ENCODE results near the gene RPS14.

Gene RPS14

DNA sequence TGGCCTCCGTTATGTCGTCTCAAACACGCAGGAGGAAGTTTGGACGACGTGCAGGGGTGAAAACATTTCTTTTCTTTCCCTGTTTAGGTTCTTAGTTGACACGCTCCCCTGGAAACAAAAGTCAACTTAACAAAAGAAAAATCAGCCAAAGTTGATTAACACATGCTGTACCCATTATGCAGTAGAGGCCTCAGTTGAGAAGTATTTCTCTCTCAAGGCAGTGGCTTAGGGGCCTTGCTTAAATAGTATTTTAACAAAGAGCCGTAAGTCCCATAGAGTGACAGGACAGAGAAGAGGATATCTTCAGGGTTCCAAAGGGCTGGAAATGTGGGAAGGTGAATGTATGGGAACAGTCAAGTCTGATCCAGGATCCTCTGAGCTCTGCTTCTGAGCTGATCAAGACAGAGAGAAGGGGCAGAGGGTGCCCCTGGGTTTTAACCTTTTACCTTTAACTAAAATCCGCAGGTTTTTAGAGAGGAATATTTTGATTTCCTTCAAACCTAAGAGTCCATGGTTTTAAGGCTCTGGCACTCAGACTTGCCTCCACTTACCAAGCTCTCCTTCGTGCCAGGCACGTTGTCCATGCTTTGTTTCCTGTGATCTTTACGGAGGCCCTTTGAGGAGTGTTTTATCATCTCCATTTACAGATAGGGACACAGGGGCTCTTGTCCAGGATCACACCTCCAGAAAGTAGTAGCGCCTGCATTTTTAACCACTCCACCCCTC, 36.2 kb downstream of the RPS14 start:
- TF ChIP-seq, protein P1, sequence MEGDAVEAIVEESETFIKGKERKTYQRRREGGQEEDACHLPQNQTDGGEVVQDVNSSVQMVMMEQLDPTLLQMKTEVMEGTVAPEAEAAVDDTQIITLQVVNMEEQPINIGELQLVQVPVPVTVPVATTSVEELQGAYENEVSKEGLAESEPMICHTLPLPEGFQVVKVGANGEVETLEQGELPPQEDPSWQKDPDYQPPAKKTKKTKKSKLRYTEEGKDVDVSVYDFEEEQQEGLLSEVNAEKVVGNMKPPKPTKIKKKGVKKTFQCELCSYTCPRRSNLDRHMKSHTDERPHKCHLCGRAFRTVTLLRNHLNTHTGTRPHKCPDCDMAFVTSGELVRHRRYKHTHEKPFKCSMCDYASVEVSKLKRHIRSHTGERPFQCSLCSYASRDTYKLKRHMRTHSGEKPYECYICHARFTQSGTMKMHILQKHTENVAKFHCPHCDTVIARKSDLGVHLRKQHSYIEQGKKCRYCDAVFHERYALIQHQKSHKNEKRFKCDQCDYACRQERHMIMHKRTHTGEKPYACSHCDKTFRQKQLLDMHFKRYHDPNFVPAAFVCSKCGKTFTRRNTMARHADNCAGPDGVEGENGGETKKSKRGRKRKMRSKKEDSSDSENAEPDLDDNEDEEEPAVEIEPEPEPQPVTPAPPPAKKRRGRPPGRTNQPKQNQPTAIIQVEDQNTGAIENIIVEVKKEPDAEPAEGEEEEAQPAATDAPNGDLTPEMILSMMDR (IDR thresholded peaks at IDR 0.05; ENCODE audit: insufficient read depth, low read length, poor library complexity, severe bottlenecking), result no peak
- Histone ChIP-seq H3K27me3 (replicated peaks; ENCODE audit: control insufficient read depth, insufficient read depth, low read length) (no peaks in the 10 kb centered on the region), H3K36me3 (ENCODE audit: control insufficient read depth, insufficient read depth, low read length) (peaks cover 16% of the 10 kb centered on the region), H3K4me3 (replicated peaks; ENCODE audit: low read depth, low read length) (peak overlapping the region; percentile 3; the same call in 1 of the 2 replicates)
- no peak for DNase-seq (ENCODE audit: extremely low read depth, insufficient read length)

DNA sequence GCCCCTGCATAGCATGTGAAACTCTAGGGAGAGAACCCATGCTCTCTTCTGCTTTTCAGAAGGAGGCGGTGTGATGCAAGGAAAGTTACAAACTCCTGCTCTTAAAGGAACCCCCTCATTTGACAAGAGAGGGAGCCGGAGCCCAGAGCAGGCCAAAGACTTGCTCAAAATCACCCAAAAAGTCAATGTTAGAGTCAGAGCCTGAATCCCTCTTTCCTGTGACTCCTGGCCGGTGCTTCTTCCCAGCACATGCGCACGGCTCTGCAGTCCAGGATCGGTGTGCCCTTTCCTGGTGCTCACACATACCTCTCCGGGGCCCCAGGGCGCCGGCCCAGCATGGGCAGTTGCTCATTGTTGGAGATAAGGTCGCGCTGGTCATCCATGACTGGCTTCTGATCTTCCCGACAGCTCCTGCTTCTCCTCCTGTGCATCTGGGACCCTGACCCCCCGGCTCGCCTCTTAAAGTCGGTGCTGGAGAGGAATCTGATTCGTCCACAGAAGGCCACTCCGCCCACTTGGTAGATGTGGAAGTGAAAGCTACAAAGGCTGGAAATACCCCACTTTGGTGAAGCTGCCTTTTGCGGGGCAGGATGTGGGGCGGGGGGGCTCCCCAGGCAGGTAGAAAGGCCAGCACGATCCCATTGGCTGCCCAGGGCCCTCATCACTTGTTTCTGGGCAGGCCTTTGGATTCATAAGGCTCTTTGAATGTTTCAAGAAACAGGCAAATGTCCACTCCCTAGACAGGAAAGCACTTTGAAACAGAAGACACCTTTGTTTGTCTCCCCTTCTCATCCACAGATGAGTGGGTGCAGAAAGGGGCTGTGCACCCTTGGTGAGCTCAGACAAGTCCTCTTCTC, 37.0 kb downstream of the RPS14 start, which contains the start of gene CD74:
CD74 (minus strand) TSS at position 592 of the 857 bp plus-strand sequence; CDS start at position 431, 161 bp downstream.
- Histone ChIP-seq H3K27me3 (replicated peaks; ENCODE audit: control insufficient read depth, insufficient read depth, low read length) (no peaks in the 10 kb centered on the region), H3K36me3 (ENCODE audit: control insufficient read depth, insufficient read depth, low read length) (peaks cover 19% of the 10 kb centered on the region), H3K4me3 (replicated peaks; ENCODE audit: low read depth, low read length) (peak within 1 kb of the TSS; percentile 97)
- TF ChIP-seq, protein P1 (IDR thresholded peaks at IDR 0.05; ENCODE audit: insufficient read depth, low read length, poor library complexity, severe bottlenecking), result no peak
- DNase-seq (ENCODE audit: extremely low read depth, insufficient read length), result peak; percentile 94

DNA sequence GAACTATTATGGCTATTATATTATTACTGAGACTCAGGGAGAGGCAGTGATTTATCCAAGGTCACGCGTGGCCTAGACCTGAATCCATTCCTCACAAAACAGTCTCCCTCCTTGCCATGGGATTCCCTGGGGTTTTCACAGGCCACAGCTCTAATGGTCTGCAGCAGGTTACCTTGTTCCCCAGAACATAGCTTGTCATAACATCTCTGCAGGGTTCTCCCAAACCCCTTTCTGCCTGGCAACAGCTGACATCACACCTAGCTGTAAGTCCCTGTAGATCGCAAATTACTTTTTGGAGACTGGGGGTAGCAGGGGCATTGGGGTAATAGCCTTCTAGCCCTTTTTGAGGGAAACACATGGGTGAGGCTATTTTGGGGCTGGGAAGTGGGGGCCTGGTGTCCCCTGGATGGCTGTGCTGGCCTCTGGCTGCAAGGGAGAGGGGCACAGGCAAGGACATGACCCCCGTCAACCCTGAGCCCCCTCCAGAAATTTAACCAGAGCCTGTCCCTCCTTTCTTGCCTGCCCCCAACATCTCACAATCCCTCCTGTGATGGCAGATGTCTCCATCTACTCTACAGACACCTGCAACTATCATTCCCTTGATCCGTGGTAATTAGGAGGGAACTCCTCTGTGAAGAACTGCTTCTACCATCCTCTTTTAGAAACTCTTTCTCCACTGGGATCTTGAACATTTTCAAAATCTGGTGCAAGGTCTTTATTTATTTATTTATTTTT, 38.1 kb downstream of the RPS14 start:
- peak; percentile 72 for DNase-seq (ENCODE audit: extremely low read depth, insufficient read length)

DNA sequence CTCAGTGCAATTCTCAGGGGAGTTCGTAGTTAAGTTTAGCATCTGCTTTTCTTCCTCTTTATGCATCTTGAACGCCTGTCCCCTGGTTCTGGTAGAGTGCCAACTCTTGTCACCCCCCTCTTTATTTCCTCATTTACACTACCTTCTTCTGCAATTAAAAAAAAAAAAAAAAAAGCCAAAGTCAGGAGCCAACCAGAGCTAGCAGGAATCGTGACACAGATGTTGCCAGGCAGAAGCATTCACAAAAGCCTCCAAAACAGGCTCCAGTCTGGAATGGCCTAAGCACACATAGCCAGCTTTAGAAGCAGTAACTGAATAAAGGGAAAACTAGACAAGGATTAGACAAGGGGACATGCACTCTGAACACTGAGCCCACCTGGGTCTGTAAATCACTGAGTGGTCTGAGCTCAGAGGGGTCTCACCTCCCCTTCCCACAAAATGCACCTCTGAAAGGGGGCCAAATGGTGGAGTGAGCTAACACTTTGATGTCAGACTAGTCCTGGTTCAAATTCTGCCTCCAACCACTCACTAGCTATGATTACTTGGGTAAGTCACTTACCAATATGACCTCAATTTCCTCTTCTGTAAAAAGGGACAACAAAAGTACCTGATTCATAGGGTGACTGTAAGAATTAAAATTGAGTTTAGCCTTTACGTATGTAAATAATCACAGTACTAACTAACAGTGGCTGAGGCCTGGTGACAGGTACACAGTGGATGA, 38.9 kb downstream of the RPS14 start:
- Histone ChIP-seq H3K4me3 (replicated peaks; ENCODE audit: low read depth, low read length) (peak overlapping the region; percentile 97), H3K36me3 (ENCODE audit: control insufficient read depth, insufficient read depth, low read length) (peaks cover 36% of the 10 kb centered on the region), H3K27me3 (replicated peaks; ENCODE audit: control insufficient read depth, insufficient read depth, low read length) (no peaks in the 10 kb centered on the region)
- TF ChIP-seq, protein P1 (IDR thresholded peaks at IDR 0.05; ENCODE audit: insufficient read depth, low read length, poor library complexity, severe bottlenecking), result no peak
- peak; percentile 68 for DNase-seq (ENCODE audit: extremely low read depth, insufficient read length)

More for the DNA sequence above, 38.1 kb downstream of the RPS14 start:
- H3K36me3 ChIP-seq (ENCODE audit: control insufficient read depth, insufficient read depth, low read length), result peaks cover 29% of the 10 kb centered on the region
- H3K4me3 ChIP-seq (replicated peaks; ENCODE audit: low read depth, low read length), result peak overlapping the region; percentile 97
- no peaks in the 10 kb centered on the region for H3K27me3 ChIP-seq (replicated peaks; ENCODE audit: control insufficient read depth, insufficient read depth, low read length)
- TF ChIP-seq, protein P1 (IDR thresholded peaks at IDR 0.05; ENCODE audit: insufficient read depth, low read length, poor library complexity, severe bottlenecking), result no peak
